GM19397 (cell line): ENCODE measurements around the gene LPP.

ENCODE experiments used
- ATAC-seq: cut with Tn5 transposase; IDR thresholded peaks from one replicate; pipeline ENCODE4 v1.9.1; 2021; ENCODE audit warnings: mild to moderate bottlenecking, moderate library complexity; ENCODE audit not compliant: unreplicated experiment

The LPP gene

DNA sequence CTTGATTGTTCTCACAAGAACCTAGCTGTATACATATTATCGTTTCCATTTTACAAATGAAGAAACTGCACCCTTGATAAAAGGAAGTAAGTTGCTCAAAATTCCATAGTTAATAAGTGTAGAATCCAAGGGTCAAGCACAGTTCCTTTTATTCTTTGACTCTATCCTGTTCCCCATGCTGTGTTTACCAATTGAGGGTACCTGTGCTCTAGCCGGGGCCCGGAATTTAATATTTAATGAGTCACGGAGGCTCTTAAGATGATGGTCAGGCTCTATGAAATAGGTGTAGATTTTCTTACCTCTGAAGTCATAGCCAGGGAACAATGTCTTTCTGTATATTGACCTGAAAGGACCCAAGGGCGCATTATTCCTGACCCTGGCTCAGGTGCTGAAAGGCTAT lies 65.2 kb downstream of the LPP start:
- no peak for ATAC-seq

DNA sequence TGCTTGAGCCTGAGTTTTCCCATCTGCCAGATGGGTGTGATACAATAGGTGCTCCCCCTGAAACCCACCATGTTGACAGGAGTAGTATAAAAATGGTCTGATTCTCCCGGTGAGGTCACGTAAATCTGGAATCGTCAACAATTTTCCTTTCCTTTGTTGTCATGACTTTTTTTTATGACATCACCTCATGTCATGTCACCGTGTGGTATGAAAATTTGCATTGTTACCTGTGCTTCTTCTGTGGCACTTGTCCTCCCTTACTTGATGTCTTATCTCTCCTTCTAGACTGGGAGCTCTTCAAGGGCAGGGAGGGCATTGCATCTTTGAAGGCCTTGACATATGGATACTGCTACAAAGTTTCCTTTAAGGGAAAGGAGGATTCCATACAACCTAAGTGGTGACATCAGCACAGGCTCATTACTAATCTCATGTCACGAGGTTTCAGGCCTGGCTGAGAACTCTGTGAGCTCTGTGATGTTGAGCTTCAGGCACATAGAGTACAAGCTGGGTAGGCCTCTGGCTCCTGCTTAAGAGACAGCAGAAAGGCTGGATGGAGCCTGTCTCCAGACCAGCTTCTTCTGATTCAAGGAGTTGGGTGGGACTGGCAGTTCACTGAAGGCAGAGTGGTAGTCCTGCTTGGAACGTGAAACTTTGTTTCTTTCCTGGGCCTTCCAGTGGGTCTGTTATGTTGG lies 66.3 kb downstream of the LPP start:
- ATAC-seq: no peak

DNA sequence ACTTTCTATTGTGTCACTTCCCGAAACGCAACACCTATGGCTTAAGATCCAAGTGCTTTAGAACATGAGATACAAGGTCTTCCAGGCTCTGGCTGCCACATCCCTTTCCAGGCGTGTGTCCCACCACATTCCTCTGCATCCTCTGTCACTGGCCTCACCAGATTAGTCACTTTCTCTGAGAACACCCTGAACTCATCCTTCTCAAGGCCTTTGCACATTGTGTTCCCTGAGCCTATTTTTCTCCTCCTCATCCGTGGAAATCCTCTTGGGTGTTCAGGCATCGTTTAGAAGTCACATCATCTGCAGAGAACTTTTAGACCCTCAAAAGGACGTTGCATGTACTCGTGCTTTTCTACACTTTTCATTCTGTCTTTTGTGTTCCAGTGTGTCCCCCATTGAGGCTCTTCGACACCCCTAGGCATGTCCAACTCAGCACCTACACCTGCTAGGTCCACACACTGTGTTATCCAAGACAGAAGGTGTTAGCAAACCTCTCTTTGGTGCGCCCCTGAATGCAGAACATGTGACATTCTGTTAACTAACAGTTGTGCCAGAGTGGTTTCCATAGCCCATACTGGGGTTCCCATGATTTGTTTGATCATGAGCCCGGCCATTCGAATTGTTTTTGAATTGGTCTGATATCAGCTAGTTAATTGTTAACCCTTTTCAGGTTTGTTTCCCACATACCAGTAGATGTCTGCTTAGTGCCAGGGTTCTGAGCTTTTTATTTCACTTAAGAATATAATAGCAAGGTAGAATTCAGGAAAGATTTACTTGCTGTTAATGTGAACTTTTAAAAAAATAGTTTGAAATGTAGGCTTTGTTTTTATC lies 67.2 kb downstream of the LPP start:
- ATAC-seq: no peak

DNA sequence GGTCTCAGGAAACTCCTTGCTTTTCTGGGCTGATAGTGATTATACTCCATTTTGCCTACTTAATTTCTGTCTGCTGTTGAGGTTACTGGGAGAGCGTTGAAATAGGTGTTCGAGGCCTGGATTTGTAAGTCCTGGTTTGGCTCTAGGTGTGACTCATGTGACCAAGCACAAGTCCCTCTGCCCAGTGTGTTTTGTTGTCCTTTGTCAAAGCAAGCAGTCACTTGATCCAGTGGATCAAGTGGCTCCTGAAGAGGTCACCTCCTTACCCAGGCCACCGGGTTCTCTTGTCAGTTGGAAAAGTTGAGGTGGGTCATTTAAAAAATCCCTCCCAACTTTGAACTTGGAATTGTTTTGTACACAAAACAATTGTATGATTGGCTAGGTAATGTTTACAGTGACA lies 70.0 kb downstream of the LPP start:
- no peak for ATAC-seq

DNA sequence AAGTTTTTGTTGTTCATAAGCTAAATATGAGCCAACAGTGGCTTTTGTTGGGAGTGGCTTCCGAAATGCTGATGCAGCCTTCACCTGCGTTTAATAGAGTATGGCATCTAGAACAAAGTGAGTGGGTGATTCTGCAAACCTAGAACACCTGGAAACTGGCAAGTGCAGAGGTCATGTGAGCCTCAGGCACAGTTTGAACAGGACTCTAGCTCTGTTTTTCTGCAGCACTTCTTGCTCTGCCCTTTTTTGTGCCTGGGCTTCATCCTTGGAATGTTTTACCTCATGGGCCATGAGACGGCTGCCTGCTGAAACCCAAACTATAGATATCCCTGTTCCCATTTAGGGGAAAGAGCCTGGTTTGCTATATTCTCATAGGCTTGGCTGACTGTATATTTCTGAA lies 73.5 kb downstream of the LPP start:
- no peak for ATAC-seq

DNA sequence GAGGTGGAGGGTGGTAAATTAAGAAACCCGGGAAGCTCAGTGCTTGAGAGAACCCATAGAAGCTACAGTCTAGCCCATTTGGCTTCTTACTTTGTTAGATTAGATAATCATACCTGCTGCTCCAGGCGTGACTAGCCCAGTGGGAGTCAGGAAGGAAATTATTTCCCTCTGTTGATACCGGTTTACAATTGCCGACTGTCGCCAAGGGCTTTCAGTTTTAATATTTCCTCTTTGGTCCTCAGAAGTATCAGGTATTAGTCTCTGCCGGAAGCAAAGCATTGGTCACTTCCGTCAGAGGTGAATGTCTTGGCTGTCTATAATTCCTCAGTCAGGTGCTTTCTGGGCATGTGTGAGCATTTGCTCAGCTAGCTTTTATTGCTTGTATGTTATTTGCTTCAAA lies 75.2 kb downstream of the LPP start:
- ATAC-seq: no peak

DNA sequence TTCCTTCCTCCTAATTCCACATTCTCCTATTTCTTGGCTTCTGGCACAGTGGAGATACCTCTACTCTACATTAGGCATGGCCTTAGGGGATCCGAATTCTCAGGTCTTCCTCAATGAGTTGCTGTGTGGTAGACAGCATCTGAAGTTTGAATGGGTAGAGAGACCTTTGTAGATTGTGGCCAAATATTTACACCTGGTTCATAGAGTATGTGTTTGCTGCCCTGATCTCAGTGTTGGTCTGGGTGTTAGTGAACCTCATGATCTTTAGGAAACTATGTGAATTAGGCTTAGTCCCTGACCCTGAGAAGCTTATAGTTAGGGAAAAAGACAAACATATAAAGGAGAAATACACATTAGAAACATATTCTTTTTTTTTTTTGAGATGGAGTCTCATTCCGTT lies 75.8 kb downstream of the LPP start:
- no peak for ATAC-seq

DNA sequence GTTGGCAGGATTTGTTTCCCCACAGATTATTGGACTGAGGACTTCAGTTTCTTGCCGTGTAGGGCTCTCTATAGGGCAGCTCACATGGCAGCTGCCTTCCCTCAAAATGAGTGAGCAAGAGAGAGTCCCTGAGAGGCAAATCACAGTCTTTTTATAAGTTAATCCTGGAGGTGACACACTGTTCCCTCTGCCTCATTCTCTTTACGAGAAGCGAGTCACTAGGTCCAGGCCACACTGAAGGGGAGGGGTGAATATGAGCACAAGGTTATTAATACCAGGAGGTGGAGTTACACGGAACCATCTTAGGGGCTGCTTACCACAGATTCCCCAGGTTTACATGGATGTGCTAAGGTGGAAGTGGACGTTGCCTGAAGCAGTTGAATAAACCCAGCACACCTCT lies 77.0 kb downstream of the LPP start:
- no peak for ATAC-seq

DNA sequence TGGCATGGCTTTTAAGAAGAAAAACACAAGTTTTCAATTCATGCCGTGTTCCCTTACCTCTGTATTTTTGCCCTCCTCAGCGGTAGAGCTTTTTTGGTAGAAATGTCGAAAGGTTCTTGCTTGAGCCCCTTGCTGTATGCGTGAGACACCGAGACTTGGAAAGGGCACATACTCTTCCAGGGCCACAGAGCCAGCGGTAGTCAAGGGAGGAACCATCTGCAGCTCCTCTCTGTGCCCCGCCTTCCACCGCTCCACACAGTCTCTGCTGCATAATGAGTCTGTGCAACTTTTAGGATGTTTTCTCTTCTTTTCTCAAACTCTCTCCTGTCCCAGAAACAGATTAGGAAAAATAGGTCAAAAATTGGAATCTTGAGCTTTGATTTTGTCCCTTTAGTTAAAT lies 77.5 kb downstream of the LPP start:
- ATAC-seq: no peak

DNA sequence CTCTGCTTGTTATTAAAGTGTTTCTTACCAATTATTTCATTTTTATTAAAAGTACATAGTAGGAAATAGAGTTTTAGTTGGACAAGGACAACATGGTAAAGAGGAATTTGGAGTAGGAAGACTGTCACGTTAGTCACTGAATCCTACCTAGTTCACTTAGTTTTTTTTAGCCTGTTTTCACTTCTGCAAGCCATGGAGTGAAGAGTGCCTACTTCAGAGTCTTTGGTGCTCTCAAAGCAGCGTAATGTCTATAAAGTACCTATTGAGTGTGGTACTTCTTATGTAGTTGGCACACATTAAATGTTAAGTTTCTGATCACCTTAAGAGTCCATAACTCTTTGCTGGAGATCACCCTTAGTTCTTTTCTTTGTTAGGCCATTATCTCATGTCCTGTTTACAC lies 78.7 kb downstream of the LPP start:
- no peak for ATAC-seq

DNA sequence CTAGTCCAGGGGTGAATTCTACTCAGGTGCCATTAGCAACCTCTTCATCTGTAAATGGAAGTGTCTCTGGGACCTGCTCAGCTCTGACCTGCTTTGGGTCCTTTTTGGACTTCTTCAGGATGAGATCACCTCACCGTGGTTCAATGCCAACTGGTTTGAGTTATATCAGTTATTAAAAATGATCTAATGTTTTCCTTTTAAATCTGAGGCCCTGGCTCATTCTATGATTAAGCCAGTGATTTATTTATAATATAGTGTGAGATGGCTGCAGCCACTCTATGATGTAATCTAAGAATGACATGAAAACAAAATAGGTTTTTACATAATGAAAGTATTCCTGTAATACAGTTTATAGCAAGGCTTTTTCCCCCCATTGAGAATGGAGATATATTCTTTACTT lies 79.4 kb downstream of the LPP start:
- ATAC-seq: no peak

DNA sequence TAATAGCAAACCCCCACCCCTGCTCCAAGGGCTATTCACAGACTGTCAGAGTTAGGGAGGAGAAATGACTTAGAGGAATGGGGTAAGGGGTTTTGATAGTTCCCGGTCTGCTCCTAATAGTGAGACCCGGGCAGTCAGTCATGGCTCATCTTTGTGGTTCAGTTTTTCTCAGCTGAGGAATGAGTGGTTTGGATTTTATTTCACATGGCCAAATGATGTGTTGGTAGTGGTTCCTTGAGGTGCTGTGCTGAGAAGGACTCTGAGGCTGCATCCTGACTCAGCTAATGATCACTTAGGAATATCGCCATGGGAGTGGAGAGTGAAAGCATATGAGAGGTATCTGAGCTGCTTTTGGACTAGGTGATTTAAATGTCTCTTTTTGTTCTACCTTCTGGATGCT lies 80.2 kb downstream of the LPP start:
- no peak for ATAC-seq

DNA sequence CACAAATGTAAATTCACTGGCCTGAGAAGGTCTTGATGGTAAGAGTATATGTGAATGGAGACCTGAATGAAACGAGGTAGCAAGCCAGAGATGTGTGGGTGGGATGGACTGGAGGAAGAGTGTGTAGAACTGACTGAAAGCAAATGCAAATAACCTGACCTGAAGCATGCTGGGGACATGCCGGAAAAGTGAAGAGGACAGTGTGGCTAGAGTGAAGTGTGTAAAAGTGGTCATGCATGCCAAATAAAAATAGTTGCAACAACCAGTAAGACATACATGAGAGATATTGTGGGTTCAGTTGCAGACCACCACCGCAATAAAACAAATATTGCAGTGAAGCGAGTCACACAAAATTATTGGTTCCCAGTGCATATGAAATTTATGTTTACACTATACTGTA lies 82.3 kb downstream of the LPP start:
- no peak for ATAC-seq

DNA sequence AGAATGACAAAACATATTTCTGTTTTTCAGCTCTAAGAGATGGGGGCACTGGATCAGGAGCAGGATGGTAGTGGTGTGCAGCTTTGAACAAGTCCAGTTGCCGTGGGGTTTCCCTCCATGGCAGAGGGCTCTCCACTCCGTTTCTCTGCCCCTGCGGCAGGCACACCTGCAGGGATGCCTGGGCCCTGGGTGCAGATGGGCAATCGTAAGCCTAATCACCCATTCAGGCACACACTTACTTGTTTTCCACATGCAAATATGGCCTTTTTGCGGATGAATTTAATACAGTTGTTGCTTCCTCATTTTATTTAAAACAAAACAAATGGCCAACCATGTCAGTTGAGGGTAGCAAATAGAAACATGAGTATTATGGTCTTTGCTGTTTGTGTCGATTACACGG lies 85.1 kb downstream of the LPP start:
- no peak for ATAC-seq

DNA sequence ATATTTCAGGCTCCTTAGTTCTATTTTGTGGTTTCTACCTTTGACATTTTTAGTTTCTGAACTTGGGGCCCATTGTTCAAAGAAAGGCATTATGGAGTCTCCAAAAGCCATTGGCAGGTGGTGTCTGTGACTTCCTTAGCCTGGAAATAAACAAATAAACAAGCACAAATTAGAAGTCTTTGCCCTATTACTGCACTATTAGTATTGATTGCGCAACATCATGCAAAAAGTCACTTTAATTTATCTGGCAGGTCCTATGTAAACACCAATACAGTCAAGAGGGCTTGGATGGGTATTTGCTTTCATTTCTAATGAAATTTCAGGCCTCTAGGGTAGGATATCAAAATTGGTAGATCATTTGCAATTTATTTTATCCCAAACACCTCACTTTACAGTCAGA lies 85.6 kb downstream of the LPP start:
- ATAC-seq: no peak

DNA sequence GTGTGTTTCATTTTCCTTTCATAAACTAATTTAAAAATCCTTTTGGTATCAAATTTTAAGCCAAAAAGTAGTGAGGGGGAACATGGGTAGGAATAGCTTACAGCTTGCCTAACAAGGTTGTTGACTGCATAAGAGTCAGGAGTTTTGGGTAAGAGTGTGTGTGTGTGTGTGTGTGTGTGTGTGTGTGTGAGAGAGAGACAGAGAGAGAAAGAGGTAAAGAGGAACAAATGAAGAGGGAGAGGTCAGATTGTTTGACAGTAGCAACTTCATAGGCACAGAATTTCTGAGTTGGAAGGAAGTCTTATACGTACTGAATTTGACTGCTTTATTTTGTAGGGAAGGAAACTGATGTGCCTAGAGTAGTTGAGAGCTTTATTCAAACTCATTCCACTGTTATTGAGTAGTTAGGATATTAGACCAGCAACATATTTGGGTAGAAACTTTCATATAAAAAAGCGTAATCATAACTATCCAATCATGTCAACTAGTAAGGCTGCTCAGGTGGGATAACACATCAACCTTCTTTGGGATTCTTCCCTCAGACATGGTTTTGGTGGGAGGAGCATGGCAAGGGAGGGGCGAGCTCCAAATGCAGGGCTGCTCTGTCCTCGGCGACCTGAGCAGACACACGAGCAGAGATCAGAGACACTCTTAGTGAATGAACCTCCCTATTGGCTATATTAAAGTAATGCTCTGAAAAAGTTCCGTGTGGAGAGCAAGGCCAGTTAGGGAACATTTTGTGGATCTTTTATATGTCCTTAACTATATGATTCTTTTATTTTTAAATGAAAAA lies 86.4 kb downstream of the LPP start:
- no peak for ATAC-seq

DNA sequence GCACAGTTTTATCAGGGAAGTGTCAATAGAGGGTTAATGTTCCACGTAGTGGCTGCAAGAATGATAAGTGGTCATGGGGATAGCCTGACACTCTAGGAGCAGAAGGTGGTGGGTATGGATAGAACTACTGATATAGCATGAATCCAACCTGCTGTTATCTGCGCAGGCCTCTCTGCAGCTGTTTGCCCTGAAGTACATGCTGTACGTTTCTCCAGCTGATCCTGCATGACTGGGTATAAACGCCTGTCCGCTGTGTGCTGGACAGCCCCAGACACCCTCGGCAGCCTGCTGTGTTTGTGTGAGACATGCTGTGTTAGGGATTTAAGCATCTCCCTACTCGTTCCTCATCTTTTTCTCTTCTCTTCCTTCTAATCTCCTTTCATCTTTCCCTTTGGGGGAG lies 87.1 kb downstream of the LPP start:
- no peak for ATAC-seq

DNA sequence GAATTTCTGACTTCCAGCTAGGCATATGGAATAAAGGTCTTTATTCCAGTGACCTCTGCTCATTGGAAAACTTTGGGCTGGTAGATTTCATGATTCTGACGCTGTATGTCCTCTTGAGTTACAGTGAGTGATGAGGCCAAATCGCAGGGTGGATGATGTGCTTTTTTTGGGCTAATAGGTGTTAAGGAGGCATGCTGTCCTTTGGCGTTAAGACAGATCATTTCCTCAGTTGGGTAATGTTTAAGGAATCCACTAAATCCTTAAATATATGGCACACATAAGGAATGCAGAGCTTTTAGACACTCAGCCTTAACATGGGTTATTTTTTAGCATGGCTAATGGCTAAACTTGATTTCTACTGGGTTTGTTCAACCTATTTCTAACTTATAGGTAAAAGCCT lies 87.9 kb downstream of the LPP start:
- ATAC-seq: no peak

DNA sequence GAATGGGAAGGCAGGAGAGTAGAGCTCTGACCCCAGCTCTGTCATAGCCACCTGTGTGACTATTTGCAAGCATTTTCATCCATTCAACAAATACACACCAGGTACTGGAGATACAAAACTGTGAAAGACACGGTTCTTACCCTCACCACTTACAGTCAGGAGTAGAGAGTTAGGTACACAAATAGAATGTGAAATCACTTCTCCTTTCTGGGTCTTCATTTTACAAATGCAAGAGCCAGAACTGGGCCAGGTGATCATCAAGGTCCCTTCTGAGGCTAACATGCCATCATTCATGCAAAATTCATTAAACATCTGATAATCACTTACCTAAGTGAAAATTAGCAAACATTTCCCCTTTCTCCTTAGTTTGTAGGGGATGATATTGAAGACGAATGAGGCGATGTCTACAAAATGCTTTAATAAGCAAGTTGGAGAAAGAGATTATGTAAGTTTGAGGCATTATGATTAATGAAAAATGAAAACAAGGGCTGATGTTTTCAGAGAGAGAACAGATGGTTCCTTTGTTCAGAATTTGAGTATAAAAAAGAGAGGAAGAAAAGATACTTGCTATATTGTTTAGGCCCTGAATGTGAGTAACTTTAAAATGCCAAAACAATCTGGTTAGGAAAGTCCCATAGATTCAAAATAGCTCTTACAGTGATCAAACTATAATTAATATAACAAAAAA lies 88.6 kb downstream of the LPP start:
- ATAC-seq: no peak

DNA sequence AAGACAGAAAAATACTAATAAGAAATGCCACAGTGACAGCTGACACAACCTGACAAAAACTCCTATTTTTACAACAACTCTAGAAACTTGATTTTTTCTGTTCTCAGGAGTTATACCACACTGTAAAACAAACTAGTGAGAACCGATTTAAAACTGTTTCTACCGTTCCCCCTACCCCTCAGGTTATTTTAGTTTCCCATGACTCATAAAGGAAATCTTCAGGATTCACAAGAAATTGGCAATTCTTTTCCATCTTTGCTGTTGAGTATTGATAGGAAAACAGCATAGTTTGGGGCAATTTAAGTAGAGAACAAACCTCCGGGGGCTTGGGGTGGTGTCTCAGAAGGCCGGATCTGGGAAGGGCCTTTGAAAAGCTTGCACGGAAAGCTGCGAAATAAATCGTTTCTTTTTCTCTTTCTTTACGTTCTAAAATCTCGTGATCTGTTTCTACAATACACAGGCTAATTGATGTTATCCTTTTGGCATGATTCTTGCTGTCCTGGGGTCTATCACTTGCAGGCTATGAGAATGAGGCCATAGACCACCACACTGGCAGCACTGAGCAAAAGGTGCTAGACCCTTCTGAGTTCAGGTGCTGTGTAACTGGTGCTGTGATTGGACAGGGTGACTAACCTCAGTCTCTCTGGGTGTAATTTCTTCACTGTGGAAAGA lies 89.3 kb downstream of the LPP start:
- ATAC-seq: no peak

DNA sequence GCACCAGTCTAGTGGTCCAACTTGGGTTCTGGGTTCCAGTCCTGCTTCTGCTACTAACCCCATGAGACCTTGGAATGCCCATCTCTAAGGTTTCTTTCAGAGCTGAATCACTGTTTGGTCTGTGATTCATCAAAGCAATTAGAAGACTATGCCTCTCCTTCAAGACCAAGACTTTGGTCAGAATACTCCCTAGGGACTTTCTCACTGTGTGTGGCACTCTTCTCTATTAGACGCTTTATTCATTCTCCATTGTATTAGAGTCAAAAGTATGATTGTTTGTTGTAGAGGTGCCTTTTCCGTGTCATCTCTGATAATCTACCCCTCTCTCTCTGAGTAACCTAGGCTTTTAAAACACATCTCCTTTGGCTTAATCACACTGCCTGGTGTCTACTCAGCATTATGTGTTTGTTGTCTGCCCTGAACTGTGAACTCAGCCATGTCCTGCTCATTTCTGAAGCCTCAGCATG lies 90.5 kb downstream of the LPP start:
- no peak for ATAC-seq
